Mesenteric fat pad (tissue), 1 donor: Measurements from ENCODE around the gene IRF2BP1. TPM values are rescaled to one million over a fixed set of nuclear protein-coding genes. Genes with fewer than 3 reads are reported as not detected.
"Not testable (repeated sequence)": the region's sequence is repeated elsewhere in the genome, so short reads cannot be mapped to it uniquely, and the experiment has no call there.

Source experiments
- DNase-seq: peaks from one replicate; pipeline ENCODE4 v3.0.0-alpha.2; 2020; ENCODE audit warnings: low spot score
- total RNA-seq: library from RNA; stranded (reverse); fragmentation: NEBNext Ultra II Directional; extraction: Animal tissue kit (Norgen Biotek cat#: 25700); gene quantifications from one replicate; pipeline ENCODE4 v1.2.1, GENCODE V29; 2021
- donor health status: DM: yes; HTN: yes; CAD: no.

The IRF2BP1 gene
- total RNA-seq, 1 donor from 2014 or later, result 14.0 TPM

GRCh38 chr19:45882652-45883585 lies 3.0 kb downstream of the IRF2BP1 start:
- DNase-seq, result no peak

- DNase-seq, result no peak
Measured at GRCh38 chr19:45881909-45882528, 3.9 kb downstream of the IRF2BP1 start.

DNA sequence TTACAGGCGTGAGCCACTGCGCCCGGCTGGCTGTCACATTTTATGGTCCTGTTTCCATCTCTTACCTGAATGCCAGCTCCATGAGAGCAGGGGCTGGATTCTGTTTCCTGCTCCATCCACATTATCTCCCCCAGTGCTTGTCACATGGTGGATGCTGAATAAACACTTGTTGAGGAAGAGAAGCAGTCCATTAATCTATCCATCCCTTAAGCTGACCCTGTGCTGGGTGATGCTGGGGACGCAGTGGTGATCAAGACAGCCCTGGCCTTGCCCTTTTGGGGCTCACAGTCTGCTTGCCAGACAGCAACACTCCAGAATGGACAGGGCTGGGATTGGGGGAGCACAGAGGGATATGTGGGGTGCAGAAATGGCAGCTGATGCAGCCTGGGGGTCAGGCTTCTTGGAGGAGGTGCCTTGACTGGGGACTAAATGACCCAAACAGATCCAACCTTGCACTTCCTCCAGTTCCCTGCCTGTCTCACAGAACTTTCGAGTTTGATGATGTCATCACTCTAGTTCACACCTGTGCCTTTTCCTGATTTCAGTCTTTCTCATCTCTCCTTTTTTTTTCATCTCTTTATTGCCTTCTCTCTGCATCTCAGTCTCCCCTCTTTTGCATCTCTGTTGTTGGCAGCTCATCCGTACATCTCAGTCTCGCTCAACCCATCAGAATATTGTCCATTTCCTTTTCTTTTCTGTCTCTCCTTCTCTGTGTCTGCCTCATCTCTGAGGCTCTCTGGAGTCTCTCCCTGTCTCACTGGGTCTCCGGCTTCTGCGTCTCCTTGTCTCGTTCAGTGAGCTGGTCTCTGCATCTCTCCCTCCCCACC lies 4.6 kb downstream of the IRF2BP1 start:
- no peak for DNase-seq

- DNase-seq, result no peak
Measured at GRCh38 chr19:45879971-45880370, 6.0 kb downstream of the IRF2BP1 start.

DNA sequence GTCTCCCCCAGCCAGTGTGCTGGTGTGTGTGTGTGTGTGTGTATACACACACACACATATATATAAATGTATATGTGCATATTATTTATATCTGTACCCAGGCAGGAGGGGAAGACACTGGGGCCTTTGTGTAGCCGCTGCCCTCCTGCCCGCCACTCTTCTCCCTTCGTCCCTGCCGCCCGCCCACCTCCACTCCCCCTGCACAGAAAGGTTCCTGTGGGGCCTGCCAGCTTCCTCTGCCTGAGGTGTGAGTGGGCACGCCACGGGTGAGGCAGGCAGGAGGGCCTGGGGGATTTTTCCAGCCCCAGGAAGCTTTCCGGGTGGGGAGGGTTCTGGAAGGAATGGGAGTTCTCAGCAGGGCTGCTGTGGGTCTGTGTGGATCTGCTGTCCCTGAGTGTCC lies 6.9 kb downstream of the IRF2BP1 start:
- DNase-seq, result no peak

GRCh38 chr19:45878043-45878794 lies 7.7 kb downstream of the IRF2BP1 start:
- DNase-seq, result no peak

- no peak for DNase-seq
Measured at GRCh38 chr19:45876411-45877197, 9.3 kb downstream of the IRF2BP1 start.

DNA sequence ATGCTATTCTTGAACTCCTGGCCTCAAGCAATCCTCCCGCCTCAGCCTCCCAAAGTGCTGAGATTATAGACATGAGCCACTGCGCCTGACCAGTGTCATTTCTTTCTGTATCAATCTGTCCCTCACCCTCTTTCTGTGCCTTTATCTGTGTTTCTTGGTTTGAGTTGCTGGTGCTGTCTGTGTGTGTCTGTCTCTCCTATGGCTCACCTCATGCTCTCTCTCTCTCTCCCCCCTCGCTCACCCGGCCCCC lies 9.9 kb downstream of the IRF2BP1 start:
- no peak for DNase-seq

- no peak for DNase-seq
Measured at GRCh38 chr19:45874620-45874966, 11.3 kb downstream of the IRF2BP1 start.

DNA sequence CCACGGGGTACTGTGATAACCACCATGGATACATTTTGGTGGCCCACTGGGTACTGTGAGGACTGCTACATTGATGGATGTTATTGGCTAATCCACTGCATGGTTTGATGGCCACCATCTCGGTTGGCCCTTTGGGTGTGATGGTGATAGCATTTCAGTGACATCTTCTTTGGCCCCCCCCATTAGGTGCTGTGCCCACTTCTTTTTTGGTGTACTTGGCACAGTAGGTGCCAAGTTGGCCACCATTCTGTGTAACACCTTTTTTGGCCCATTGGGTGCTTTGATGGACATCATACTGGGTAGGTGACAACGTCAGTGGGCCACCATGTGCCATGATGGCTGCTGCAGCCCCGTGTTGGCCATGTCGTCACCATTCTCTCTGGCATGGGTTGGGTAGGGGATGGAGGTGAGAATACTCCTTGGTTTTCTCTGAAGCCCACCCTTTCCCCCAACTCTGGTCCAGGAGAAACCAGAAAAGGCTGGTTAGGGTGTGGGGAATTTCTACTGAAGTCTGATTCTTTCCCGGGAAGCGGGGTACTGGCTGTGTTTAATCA lies 12.6 kb downstream of the IRF2BP1 start:
- no peak for DNase-seq

GRCh38 chr19:45872095-45872919 lies 13.6 kb downstream of the IRF2BP1 start:
- DNase-seq, result no peak

GRCh38 chr19:45870798-45871197 lies 15.1 kb downstream of the IRF2BP1 start:
- DNase-seq, result no peak

GRCh38 chr19:45867241-45867640 lies 18.7 kb downstream of the IRF2BP1 start:
- DNase-seq, result not testable (repeated sequence)

DNA sequence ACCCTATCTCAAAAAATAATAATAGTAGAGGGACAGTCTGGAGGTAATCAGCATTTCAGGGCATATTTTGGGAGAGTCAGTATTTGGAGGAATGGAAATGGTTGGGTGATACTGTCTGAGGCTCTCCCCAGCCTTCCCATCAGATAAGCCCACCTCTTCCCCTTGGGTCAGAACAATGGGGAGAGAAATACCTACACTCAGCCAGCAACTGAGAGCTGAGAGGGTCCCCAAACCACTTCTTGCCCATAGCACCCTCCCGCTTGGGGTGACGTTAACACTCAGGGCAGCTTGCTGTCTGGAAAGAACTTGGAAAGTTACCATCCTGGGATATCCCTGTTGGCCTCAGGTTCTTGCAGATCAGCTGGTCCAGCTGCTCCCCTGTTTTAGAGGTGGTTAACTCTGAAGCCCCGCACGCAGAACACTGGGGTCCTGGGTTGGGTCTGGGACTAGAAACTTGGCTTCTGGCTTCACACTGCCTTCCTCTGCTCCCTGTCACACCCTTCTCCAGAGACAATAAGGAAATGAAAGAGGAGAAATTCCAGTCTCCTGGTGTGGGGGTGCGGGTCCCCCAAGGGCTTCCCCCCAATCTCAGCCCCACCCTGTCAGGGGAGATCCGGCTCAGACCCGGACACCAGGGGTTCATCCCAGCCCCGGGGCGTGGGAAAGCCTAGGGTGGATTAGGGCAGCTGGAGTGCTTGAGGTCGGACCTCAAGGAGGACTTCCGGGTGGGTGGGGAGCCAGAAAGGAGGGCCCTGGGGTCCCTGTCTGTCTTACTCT lies 19.4 kb downstream of the IRF2BP1 start:
- DNase-seq, result no peak

GRCh38 chr19:45865269-45865948 lies 20.5 kb downstream of the IRF2BP1 start:
- no peak for DNase-seq

- DNase-seq, result no peak
Measured at GRCh38 chr19:45864629-45865082, 21.3 kb downstream of the IRF2BP1 start.

GRCh38 chr19:45863840-45864628 lies 21.9 kb downstream of the IRF2BP1 start, which contains the start of gene FOXA3:
Gene FOXA3 (plus strand): TSS chr19:45864326. CDS start chr19:45864457, 131 bp downstream.
- DNase-seq, result no peak
